Forelimb muscle (tissue), 1 donor: ENCODE measurements around the gene MRPS5. TPM values are rescaled to one million over a fixed set of nuclear protein-coding genes. Genes with fewer than 3 reads are reported as not detected.
A peak's percentile ranks its signal among the peaks of the same experiment; 100 is the strongest.
"Not testable (repeated sequence)": the region's sequence is repeated elsewhere in the genome, so short reads cannot be mapped to it uniquely, and the experiment has no call there.

ENCODE experiments used
- DNase-seq: peaks from one replicate; pipeline ENCODE4 v3.0.0-alpha.2; 2013; ENCODE audit warnings: low read depth
- polyA plus RNA-seq: library from polyadenylated mRNA; unstranded; fragments of 120-200 nt; gene quantifications from one replicate; pipeline ENCODE4 v1.2.1, GENCODE V29; 2013; ENCODE audit not compliant: insufficient read length

The MRPS5 gene
- polyA plus RNA-seq, 1 donor, result 67.5 TPM

- no peak for DNase-seq
Observed at GRCh38 chr2:95047629-95048510, 73.7 kb downstream of the MRPS5 start.

DNA sequence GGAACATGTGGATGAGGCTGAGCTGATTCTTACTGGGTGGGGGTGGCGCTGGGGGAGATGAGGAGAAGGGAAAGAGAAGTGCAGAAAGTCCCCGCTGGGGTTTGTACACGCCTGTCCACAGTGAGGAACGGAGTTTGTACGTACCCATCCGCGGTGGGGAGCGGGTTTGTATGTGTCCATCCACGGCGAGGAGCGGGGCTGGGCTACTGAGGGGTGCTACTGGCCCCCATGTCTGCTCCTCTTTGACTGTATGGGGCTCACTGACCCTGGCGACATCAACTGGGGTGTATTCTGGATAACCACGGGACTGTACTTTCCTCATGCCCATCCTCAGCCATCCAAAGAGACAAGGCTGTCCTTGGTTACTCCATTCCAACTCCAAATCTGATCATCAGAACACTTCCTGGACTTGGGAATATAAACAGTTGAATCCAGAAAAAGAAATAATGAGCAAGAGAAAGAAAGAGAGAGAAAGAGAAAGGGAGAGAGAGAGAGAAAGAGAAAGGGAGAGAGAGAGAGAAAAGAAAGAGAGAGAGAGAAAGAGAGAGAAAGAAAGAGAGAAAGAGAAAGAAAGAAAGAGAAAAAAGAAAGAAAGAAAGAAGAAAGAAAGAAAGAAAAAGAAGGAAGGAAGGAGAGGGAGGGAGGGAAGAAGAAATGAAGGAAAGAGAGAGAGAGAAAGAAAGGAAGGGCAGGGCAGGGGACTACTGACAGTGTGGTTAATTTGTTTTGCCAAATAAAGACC, 75.1 kb downstream of the MRPS5 start:
- no peak for DNase-seq

DNA sequence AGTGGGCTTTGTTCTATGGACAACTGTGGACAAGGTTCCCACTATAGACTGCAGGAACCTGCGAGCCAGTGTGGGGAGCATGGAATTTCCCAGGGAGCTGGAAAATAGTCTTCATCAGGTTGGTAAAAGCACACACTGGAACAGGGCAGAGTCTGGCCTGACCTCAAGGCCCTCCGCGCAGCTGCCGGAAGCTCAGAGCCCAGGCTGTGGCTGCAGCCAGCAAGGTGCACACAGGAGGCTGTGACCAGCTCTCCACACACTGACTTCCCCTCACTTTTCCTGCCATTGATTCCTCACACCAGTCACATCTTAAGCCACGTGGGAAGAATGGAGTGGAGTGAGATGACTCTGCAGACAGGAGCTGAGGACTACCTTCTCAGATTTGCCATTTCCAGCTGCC, 77.0 kb downstream of the MRPS5 start:
- DNase-seq, result no peak

DNA sequence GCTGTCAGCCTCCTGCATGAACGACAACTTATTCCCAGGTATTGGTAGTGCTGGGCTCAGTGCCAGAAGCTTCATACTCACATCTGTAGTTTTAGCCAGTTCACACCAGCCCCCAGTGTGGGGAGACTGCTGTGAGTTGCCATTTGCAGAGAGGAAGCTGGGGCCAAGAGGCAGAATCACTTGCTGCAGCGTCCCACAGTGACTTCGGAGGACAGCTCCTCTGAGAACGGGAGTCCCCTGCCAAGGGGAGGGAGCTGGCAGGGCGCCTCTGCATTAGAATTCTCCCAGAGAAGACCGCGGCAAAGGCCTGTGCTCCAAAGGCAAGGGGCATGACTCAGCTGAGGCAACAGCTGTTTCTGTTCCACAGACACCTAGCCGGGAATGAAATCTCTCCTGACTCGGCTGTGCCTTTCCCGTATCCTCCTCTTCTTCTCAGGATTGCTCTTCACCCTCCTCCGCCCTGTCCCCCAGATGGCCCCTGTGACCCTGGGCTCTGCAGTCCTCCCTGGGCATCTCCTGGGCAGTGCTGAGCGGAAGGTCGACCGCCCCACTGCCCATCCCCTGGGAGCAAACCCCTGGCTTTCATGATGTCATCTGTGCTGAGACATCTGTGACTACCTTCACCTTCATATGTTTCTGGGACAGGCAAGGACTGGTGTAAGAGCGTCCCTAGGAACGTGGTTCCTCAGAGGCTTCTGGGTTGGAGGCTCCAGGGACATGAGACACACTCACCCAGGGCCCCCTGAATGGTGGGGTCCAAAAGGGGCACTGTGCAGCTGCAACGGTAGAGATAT, 78.1 kb downstream of the MRPS5 start:
- DNase-seq, result peak; percentile 4

DNA sequence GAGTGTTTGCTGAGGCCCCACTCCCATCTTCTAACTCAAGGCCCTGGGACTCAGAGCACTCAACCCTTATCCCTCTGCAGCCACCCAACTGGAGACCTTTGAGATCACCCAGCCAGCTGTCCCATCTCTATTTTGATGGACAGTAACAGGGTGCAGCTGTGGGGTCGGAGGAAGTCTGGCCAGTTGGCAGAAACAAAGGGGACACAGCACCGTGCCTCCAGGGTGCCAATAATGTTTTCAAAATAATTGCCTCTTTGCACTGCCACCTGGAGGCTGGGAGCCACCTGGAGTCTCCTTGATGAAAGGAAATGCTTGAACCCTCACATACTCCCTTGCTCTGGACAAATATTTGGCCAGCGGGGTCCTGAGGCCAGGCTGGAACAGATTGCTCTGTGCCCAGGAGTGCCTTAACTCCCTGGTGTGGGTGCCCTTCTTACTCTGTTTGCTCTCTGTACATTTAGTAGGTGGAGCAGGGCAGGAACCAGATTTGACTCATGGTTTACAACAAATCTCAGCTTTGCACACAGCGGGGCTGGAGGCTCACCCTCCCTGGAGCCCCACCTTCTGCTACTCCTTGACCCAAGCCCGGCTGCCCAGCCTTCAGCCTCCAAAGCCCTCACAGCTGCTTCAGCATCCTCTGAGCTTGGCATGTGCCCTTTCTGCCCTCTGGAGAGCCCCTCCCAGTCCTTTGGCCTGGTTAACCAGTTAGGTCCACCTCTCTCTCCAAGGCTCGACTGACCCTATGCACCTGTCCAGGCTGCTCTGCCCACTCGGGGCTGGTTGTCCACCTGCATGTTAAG, 78.9 kb downstream of the MRPS5 start:
- no peak for DNase-seq

DNA sequence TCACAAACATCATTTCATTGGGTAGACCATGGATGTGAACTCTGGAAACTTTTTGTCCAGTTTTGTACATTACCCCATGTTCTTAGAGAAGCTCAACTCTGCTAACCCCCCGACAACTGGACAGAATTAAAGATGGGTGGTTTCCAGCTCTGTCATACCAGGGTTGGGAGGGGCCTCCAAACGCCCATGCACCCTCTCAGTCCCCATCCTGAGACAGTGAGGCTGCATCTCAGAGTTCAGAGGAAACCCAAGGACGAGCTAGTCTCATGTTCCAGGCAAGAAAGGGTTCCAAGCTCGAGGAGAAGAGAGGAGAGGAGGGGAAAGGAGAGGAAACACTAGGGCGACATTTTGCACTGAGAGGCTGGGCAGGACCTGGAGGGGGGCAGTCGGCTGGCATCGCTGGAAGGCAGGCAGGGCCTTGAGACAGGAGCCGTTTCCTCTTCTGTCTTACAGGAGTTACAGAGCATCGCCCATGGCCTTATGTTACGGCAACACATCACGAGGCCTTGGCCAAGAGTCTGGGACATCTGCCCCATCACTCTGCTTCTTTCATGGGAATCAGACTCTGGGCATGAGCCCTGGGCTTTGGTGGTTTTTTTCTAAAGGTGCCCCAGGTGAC, 79.7 kb downstream of the MRPS5 start:
- no peak for DNase-seq

DNA sequence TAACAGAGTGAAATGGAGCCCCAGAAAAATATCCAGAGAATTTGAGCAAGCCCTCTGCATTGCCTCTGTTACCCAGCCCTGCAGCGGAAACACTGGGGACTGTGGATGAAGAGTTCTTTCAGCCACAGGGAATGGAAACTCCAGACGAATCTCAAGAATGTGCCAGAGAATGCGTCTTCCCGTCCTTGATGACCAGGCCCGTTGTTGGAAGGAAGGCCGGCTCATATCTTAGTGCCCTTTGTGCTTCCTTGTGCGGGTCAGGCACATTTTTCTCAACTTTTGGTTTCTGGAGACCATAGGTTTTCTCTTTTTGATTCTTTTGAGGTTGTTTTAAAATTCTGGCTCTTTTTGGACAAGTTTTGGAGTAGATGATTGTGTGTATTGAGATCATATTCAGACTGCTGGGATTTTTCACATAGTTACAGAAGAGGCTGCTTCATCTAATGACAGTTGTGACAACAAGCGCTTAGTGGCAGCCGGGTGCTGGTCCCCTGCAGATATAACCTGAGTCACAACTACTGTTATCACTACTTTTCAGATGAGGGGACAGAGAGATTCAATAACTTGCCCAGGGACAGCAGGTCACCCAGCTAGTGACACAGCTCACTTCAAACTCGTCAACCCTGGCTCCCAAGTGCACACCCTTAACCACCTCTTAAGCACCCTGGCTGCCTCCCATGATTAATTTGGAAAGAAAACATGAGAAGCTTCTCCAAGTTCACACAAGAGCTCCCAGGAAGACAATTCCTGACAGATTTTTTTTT, 80.4 kb downstream of the MRPS5 start:
- DNase-seq, result no peak

GRCh38 chr2:95040426-95040825, 81.2 kb downstream of the MRPS5 start:
- no peak for DNase-seq

- no peak for DNase-seq
Observed at GRCh38 chr2:95039978-95040377, 81.6 kb downstream of the MRPS5 start.

DNA sequence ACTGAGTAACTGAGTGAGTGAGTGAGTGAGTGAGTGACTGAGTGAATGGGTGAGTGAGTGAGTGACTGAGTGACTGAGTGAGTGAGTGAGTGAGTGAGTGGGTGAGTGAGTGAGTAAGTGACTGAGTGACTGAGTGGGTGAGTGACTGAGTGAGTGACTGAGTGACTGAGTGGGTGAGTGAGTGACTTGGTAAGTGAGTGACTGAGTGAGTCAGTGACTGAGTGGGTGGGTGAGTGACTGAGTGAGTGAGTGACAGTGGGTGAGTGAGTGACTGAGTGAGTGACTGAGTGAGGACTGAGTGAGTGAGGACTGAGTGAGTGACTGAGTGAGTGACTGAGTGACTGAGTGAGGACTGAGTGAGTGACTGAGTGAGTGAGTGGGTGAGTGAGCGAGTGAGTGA, 82.2 kb downstream of the MRPS5 start:
- DNase-seq, result no peak

DNA sequence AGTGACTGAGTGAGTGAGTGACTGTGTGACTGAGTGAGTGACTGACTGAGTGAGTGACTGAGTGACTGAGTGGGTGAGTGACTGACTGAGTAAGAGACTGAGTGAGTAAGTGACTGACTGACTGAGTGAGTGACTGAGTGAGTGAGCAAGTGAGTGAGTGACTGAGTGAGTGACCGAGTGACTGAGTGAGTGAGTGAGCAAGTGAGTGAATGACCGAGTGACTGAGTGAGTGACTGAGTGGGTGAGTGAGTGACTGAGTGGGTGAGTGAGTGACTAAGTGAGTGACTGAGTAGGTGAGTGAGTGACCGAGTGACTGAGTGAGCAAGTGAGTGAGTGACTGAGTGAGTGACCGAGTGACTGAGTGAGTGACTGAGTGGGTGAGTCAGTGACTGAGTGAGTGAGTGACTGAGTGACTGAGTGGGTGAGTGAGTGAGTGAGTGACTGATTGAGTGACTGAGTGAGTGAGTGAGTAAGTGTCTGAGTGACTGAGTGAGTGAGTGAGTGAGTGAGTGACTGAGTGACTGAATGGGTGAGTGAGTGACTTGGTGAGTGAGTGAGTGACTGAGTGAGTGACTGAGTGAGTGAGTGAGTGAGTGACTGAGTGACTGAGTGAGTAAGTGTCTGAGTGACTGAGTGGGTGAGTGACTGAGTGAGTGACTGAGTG, 82.8 kb downstream of the MRPS5 start:
- DNase-seq, result no peak

- not testable (repeated sequence) for DNase-seq
Observed at GRCh38 chr2:95037841-95038585, 83.6 kb downstream of the MRPS5 start.

GRCh38 chr2:95037384-95037839, 84.2 kb downstream of the MRPS5 start:
- DNase-seq, result no peak

- DNase-seq, result no peak
Observed at GRCh38 chr2:95036596-95037383, 84.8 kb downstream of the MRPS5 start.
